ENCODE data around the gene WDR27.
"Not testable (repeated sequence)": the region's sequence is repeated elsewhere in the genome, so short reads cannot be mapped to it uniquely, and the experiment has no call there.

Gene WDR27

GRCh38 chr6:169646906-169647567, 54.8 kb downstream of the WDR27 start:
- TF ChIP-seq Cebpa-rat (IDR thresholded peaks at IDR 0.05), result no peak
- Histone ChIP-seq H3K4me2 (no peak overlapping the region), H4K20me1 (no peaks in the 10 kb centered on the region), H3K4me1 (no peaks in the 10 kb centered on the region), H3K9ac (no peak overlapping the region), H3K36me3 (peaks cover 6% of the 10 kb centered on the region; the same call in 1 of the 2 replicates), H3K4me3 (no peak overlapping the region), H3K27ac (no peak overlapping the region), H3K9me3 (no peaks in the 10 kb centered on the region), H3K27me3 (no peaks in the 10 kb centered on the region)

GRCh38 chr6:169645459-169645858, 56.4 kb downstream of the WDR27 start:
- H3K4me3 ChIP-seq, H3K9ac ChIP-seq: not testable (repeated sequence)

GRCh38 chr6:169643521-169643920, 58.3 kb downstream of the WDR27 start:
- Histone ChIP-seq H3K4me1 (no peaks in the 10 kb centered on the region), H3K4me3 (no peak overlapping the region), H3K9ac (no peak overlapping the region), H3K27me3 (no peaks in the 10 kb centered on the region), H3K9me3 (no peaks in the 10 kb centered on the region), H3K36me3 (no peaks in the 10 kb centered on the region), H3K4me2 (no peak overlapping the region), H3K27ac (no peak overlapping the region), H4K20me1 (no peaks in the 10 kb centered on the region)
- no peak for TF ChIP-seq Cebpa-rat (IDR thresholded peaks at IDR 0.05)

More at GRCh38 chr6:169645459-169645858, 56.4 kb downstream of the WDR27 start:
- H4K20me1 ChIP-seq, H3K4me1 ChIP-seq, H3K27me3 ChIP-seq, H3K27ac ChIP-seq, H3K9me3 ChIP-seq, H3K4me2 ChIP-seq, H3K36me3 ChIP-seq: not testable (repeated sequence)

GRCh38 chr6:169642455-169642854, 59.4 kb downstream of the WDR27 start:
- Histone ChIP-seq H3K4me2 (no peak overlapping the region), H3K36me3 (0 out of 2 replicates have a peak, but pooled peaks cover 2% of the 10 kb centered on the region), H3K27ac (no peak overlapping the region), H3K4me1 (no peaks in the 10 kb centered on the region), H3K9me3 (no peaks in the 10 kb centered on the region), H4K20me1 (no peaks in the 10 kb centered on the region), H3K27me3 (no peaks in the 10 kb centered on the region), H3K9ac (no peak overlapping the region), H3K4me3 (no peak overlapping the region)
- TF ChIP-seq Cebpa-rat (IDR thresholded peaks at IDR 0.05), result no peak

- Histone ChIP-seq H3K4me1 (no peaks in the 10 kb centered on the region), H3K36me3 (0 out of 2 replicates have a peak, but pooled peaks cover 4% of the 10 kb centered on the region), H3K4me3 (no peak overlapping the region), H3K27me3 (no peaks in the 10 kb centered on the region), H3K9ac (no peak overlapping the region), H3K9me3 (no peaks in the 10 kb centered on the region), H4K20me1 (no peaks in the 10 kb centered on the region), H3K27ac (no peak overlapping the region), H3K4me2 (no peak overlapping the region)
- no peak for TF ChIP-seq Cebpa-rat (IDR thresholded peaks at IDR 0.05)
These were observed 60.3 kb downstream of the WDR27 start for GRCh38 chr6:169641461-169642085.

- no peak for TF ChIP-seq Cebpa-rat (IDR thresholded peaks at IDR 0.05)
- no peaks in the 10 kb centered on the region for H3K9me3 ChIP-seq
These were observed 60.8 kb downstream of the WDR27 start for GRCh38 chr6:169640983-169641382.

GRCh38 chr6:169640351-169640852, 61.4 kb downstream of the WDR27 start:
- H3K27ac ChIP-seq, result no peak overlapping the region
- H4K20me1 ChIP-seq, result no peaks in the 10 kb centered on the region
- H3K4me2 ChIP-seq, result no peak overlapping the region
- no peaks in the 10 kb centered on the region for H3K9me3 ChIP-seq
- peaks cover 4% of the 10 kb centered on the region; the same call in 1 of the 2 replicates for H3K36me3 ChIP-seq
- no peak for TF ChIP-seq Cebpa-rat (IDR thresholded peaks at IDR 0.05)
- no peak overlapping the region for H3K9ac ChIP-seq
- no peak overlapping the region for H3K4me3 ChIP-seq
- H3K27me3 ChIP-seq, result no peaks in the 10 kb centered on the region
- H3K4me1 ChIP-seq, result no peaks in the 10 kb centered on the region

More at GRCh38 chr6:169640983-169641382, 60.8 kb downstream of the WDR27 start:
- H3K27ac ChIP-seq, result no peak overlapping the region
- H3K27me3 ChIP-seq, result no peaks in the 10 kb centered on the region
- H3K36me3 ChIP-seq, result 0 out of 2 replicates have a peak, but pooled peaks cover 4% of the 10 kb centered on the region
- H3K4me1 ChIP-seq, result no peaks in the 10 kb centered on the region
- H3K4me3 ChIP-seq, result no peak overlapping the region
- H3K9ac ChIP-seq, result no peak overlapping the region
- H3K4me2 ChIP-seq, result no peak overlapping the region
- H4K20me1 ChIP-seq, result no peaks in the 10 kb centered on the region

GRCh38 chr6:169639653-169640278, 62.1 kb downstream of the WDR27 start:
- Histone ChIP-seq H3K9ac (no peak overlapping the region), H3K4me1 (no peaks in the 10 kb centered on the region), H3K27me3 (no peaks in the 10 kb centered on the region), H3K4me2 (no peak overlapping the region), H3K36me3 (peaks cover 4% of the 10 kb centered on the region; the same call in 1 of the 2 replicates), H4K20me1 (no peaks in the 10 kb centered on the region), H3K9me3 (no peaks in the 10 kb centered on the region), H3K4me3 (no peak overlapping the region), H3K27ac (no peak overlapping the region)
- TF ChIP-seq Cebpa-rat (IDR thresholded peaks at IDR 0.05), result no peak

GRCh38 chr6:169638915-169639314, 62.9 kb downstream of the WDR27 start:
- no peak for TF ChIP-seq Cebpa-rat (IDR thresholded peaks at IDR 0.05)
- no peak overlapping the region for H3K4me3 ChIP-seq
- no peak overlapping the region for H3K27ac ChIP-seq
- no peak overlapping the region for H3K4me2 ChIP-seq
- no peaks in the 10 kb centered on the region for H3K27me3 ChIP-seq
- no peak overlapping the region for H3K9ac ChIP-seq
- H3K9me3 ChIP-seq, result no peaks in the 10 kb centered on the region
- peaks cover 8% of the 10 kb centered on the region; the same call in 1 of the 2 replicates for H3K36me3 ChIP-seq
- no peaks in the 10 kb centered on the region for H4K20me1 ChIP-seq
- H3K4me1 ChIP-seq, result no peaks in the 10 kb centered on the region

- no peaks in the 10 kb centered on the region for H3K4me1 ChIP-seq
- H3K9me3 ChIP-seq, result no peaks in the 10 kb centered on the region
- TF ChIP-seq Cebpa-rat (IDR thresholded peaks at IDR 0.05), result no peak
- no peak overlapping the region for H3K4me2 ChIP-seq
- H4K20me1 ChIP-seq, result no peaks in the 10 kb centered on the region
- H3K9ac ChIP-seq, result no peak overlapping the region
- H3K27me3 ChIP-seq, result no peaks in the 10 kb centered on the region
- H3K4me3 ChIP-seq, result no peak overlapping the region
- peaks cover 9% of the 10 kb centered on the region; the same call in 1 of the 2 replicates for H3K36me3 ChIP-seq
- H3K27ac ChIP-seq, result no peak overlapping the region
These were observed 63.4 kb downstream of the WDR27 start for GRCh38 chr6:169638388-169638787.

All from BLaER1 (cell line).